DND-41 (cell line): ENCODE data around the gene LMO1.

ENCODE experiments used
- EZH2 ChIP-seq: IDR thresholded peaks from 3 replicates; pipeline ENCODE4 v1.6.1; 2012; ENCODE audit warnings: borderline replicate concordance, low read depth, mild to moderate bottlenecking, moderate library complexity, low read length, inconsistent platforms; ENCODE audit not compliant: severe bottlenecking
- TF ChIP-seq, protein P1 (sequence below): IDR thresholded peaks from 2 replicates; pipeline ENCODE4 v1.5.1; 2012; ENCODE audit warnings: borderline replicate concordance, low read length, moderate library complexity, mild to moderate bottlenecking; ENCODE audit not compliant: poor library complexity, severe bottlenecking; ENCODE audit errors: extremely low read depth

DNA sequence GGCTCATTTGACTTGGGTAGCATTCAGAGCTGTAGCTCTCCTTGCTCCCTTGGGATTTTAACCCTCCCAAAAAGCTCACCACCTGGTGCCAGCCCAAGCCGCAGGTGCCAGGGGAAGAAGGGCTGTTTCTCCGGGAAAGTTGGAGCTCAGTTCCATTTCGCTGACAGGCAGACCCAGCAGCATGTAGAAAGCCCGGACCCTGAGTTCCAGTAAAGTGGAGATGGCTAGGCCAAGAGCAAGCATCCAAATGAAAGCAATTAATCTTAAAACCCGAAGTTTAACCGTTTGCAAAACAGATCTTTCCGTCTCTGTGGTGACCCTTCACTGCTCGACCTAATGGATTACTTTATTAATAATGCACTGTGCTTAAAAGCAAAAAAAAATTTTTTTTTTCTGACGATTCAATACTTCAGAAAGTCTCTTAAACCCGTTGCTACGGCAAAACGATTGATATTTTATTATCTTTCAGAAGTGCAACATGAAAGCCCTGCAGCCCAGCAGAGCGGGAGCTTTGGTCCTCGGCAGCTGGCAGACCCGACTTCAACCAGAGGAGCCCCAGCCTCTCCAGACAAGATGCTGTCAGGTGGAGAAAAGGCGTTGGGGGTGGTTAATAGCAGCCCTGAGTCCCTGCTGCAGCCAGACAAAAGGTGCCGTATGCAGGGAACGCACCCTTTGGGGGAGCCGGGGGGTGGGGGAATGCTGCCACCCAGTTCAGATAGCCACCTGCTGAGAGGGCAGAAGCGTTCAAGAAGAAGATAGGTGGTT, 3.3 kb downstream of the LMO1 start:
- TF ChIP-seq EZH2: no peak
- TF ChIP-seq, protein P1, sequence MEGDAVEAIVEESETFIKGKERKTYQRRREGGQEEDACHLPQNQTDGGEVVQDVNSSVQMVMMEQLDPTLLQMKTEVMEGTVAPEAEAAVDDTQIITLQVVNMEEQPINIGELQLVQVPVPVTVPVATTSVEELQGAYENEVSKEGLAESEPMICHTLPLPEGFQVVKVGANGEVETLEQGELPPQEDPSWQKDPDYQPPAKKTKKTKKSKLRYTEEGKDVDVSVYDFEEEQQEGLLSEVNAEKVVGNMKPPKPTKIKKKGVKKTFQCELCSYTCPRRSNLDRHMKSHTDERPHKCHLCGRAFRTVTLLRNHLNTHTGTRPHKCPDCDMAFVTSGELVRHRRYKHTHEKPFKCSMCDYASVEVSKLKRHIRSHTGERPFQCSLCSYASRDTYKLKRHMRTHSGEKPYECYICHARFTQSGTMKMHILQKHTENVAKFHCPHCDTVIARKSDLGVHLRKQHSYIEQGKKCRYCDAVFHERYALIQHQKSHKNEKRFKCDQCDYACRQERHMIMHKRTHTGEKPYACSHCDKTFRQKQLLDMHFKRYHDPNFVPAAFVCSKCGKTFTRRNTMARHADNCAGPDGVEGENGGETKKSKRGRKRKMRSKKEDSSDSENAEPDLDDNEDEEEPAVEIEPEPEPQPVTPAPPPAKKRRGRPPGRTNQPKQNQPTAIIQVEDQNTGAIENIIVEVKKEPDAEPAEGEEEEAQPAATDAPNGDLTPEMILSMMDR: no peak
